Measurements from ENCODE around the gene KCNQ4.

DNA sequence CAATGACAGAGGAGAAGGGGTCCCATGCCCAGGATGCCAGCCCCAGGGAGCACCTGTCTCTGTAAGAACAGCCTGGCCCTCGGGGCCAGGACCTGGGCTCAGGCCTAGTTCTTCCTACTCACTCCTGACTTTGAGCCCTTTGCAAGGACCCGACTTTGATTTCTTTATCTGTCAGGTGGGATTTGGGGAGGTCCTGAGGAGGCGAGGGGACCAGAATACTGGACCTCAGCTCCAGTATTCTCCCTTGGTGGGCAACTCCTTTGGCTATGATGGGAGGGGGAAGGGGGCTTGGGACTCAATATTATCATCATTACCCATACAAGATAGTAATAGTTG lies 18.1 kb downstream of the KCNQ4 start:
- TF ChIP-seq, protein P1, sequence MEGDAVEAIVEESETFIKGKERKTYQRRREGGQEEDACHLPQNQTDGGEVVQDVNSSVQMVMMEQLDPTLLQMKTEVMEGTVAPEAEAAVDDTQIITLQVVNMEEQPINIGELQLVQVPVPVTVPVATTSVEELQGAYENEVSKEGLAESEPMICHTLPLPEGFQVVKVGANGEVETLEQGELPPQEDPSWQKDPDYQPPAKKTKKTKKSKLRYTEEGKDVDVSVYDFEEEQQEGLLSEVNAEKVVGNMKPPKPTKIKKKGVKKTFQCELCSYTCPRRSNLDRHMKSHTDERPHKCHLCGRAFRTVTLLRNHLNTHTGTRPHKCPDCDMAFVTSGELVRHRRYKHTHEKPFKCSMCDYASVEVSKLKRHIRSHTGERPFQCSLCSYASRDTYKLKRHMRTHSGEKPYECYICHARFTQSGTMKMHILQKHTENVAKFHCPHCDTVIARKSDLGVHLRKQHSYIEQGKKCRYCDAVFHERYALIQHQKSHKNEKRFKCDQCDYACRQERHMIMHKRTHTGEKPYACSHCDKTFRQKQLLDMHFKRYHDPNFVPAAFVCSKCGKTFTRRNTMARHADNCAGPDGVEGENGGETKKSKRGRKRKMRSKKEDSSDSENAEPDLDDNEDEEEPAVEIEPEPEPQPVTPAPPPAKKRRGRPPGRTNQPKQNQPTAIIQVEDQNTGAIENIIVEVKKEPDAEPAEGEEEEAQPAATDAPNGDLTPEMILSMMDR (IDR thresholded peaks at IDR 0.05) = no peak
- TF ChIP-seq POLR2A (IDR thresholded peaks at IDR 0.05) = no peak
